Endodermal cell (in vitro differentiated cells): ENCODE measurements around the gene GOLGA1. TPM values are rescaled to one million over a fixed set of nuclear protein-coding genes. Genes with fewer than 3 reads are reported as not detected.

Experiments used
- DNase-seq: peaks from one replicate; pipeline ENCODE4 v3.0.0-alpha.2; 2017
- H3K27ac ChIP-seq: 2 replicates; pipeline ENCODE4 v1.5.1; 2013; ENCODE audit warnings: mild to moderate bottlenecking, low read depth, low read length, moderate library complexity
- H3K27me3 ChIP-seq: 2 replicates; pipeline ENCODE4 v1.6.1; 2013; ENCODE audit warnings: mild to moderate bottlenecking, low read length, moderate library complexity; ENCODE audit not compliant: insufficient read depth, control insufficient read depth, poor library complexity, severe bottlenecking
- H3K36me3 ChIP-seq: 2 replicates; pipeline ENCODE4 v1.7.0; 2013; ENCODE audit warnings: mild to moderate bottlenecking, low read length, moderate library complexity; ENCODE audit not compliant: control insufficient read depth, insufficient read depth
- H3K4me1 ChIP-seq: one replicate; pipeline ENCODE4 v1.7.0; 2013; ENCODE audit warnings: low read length; ENCODE audit not compliant: control insufficient read depth, insufficient read depth
- H3K4me3 ChIP-seq: 2 replicates; pipeline ENCODE4 v1.5.1; 2013; ENCODE audit warnings: mild to moderate bottlenecking, low read length, moderate library complexity
- H3K9ac ChIP-seq: 2 replicates; pipeline ENCODE4 v1.6.1; 2013; ENCODE audit warnings: mild to moderate bottlenecking, low read length, moderate library complexity; ENCODE audit not compliant: poor library complexity, severe bottlenecking; ENCODE audit errors: extremely low read depth
- H3K9me3 ChIP-seq: 2 replicates; pipeline ENCODE4 v1.6.1; 2013; ENCODE audit warnings: mild to moderate bottlenecking, low read length, moderate library complexity; ENCODE audit not compliant: control insufficient read depth
- H3K27ac Mint-ChIP-seq: 2 replicates; pipeline ENCODE4 v1.8.0; 2020; ENCODE audit warnings: mixed read lengths
- H3K27me3 Mint-ChIP-seq: 2 replicates; pipeline ENCODE4 v1.8.0; 2021; ENCODE audit warnings: mild to moderate bottlenecking, mixed read lengths; ENCODE audit not compliant: insufficient read depth
- H3K36me3 Mint-ChIP-seq: 2 replicates; pipeline ENCODE4 v1.8.0; 2020; ENCODE audit warnings: low read depth, mixed read lengths
- H3K4me1 Mint-ChIP-seq: 2 replicates; pipeline ENCODE4 v1.8.0; 2020; ENCODE audit warnings: mixed read lengths
- H3K4me3 Mint-ChIP-seq: 2 replicates; pipeline ENCODE4 v1.8.0; 2020; ENCODE audit warnings: mild to moderate bottlenecking, moderate library complexity, mixed read lengths
- H3K9me3 Mint-ChIP-seq: 2 replicates; pipeline ENCODE4 v1.8.0; 2020; ENCODE audit warnings: mild to moderate bottlenecking, mixed read lengths
- CTCF ChIP-seq: fragments of 200-600 bp; sonication (generic); conservative IDR thresholded peaks from 2 replicates; pipeline ENCODE4 v1.5.0; 2021; ENCODE audit warnings: antibody characterized with exemption, mild to moderate bottlenecking
- WGBS, 2 experiments: methylation state at CpG; one replicate each; pipeline versions ENCODE4 v1.1.5 to v1.1.7; 2013; ENCODE audit warnings: missing lambda C conversion rate in 2 of 2, mixed read lengths in 1 of 2; ENCODE audit not compliant: insufficient coverage in 1 of 2, insufficient read length in 1 of 2; 5-methylcytosine and 5-hydroxymethylcytosine counted together
- long read RNA-seq, 4 experiments: library from polyadenylated mRNA in 2 of 4; library from RNA in 1 of 4; library from capped mRNA in 1 of 4; stranded (forward) in 3 of 4; unstranded in 1 of 4; transcript quantifications; one replicate each; pipeline ENCODE4 v2.0.0, GENCODE V29; 2020 to 2021; ENCODE audit warnings: inconsistent platforms in 1 of 4
- polyA plus RNA-seq, 2 experiments: library from polyadenylated mRNA; stranded (reverse); fragments of 50-300 nt; gene quantifications; one replicate each; pipeline ENCODE4 v1.2.3, GENCODE V29; 2013
- total RNA-seq, 2 donors: library from RNA; stranded (reverse); fragmentation: NEBNext Ultra II Directional in 1 of 2; extraction: Animal tissue kit (Norgen Biotek cat#: 25700) in 1 of 2; gene quantifications; 2 replicates in 1 of 2; 3 replicates in 1 of 2; pipeline ENCODE4 v1.2.1, GENCODE V29; 2021

Gene GOLGA1
- 10 to 100 TPM in 1 of 2 donors, 1 to 10 TPM in 1; 8.8 to 13.2 TPM for total RNA-seq
- 12.6 TPM for polyA plus RNA-seq (2013, experiment 1 of 2)
- 10.6 TPM for polyA plus RNA-seq (2013, experiment 2 of 2)
- long read RNA-seq, experiment 1, partial matches to known transcripts = 1 of 4 reads
- long read RNA-seq, experiment 1, other reads (novel, unspliced or antisense) = 3 of 4 reads
- long read RNA-seq, experiment 2, full-length matches to known transcripts = 9 of 29 reads
- long read RNA-seq, experiment 2, partial matches to known transcripts = 5 of 29 reads
- long read RNA-seq, experiment 2, other reads (novel, unspliced or antisense) = 15 of 29 reads
- long read RNA-seq, experiment 3, full-length matches to known transcripts = 4 of 14 reads
- long read RNA-seq, experiment 3, partial matches to known transcripts = 4 of 14 reads
- long read RNA-seq, experiment 3, other reads (novel, unspliced or antisense) = 6 of 14 reads
- long read RNA-seq, experiment 4, partial matches to known transcripts = 3 of 5 reads
- long read RNA-seq, experiment 4, other reads (novel, unspliced or antisense) = 2 of 5 reads

GRCh38 chr9:124940894-124941678, at the start of gene GOLGA1:
TSS of gene GOLGA1 (minus strand) at chr9:124941083. CDS start at chr9:124938711, 2,372 bp downstream.
- 0% methylated on average over 18 to 70 of the region's 70 CpGs for WGBS, 2 experiments
- peak within 1 kb of the TSS; percentile 90 for H3K27ac Mint-ChIP-seq
- H3K36me3 Mint-ChIP-seq = peaks cover 6% of the 10 kb centered on the region
- TF ChIP-seq CTCF = no peak
- no peaks in the 10 kb centered on the region for H3K27me3 ChIP-seq
- peak within 1 kb of the TSS; percentile 88 for H3K9ac ChIP-seq
- H3K27ac ChIP-seq = peak within 1 kb of the TSS; percentile 89
- H3K4me3 Mint-ChIP-seq = peak within 1 kb of the TSS; percentile 83
- H3K27me3 Mint-ChIP-seq = no peaks in the 10 kb centered on the region
- no peaks in the 10 kb centered on the region for H3K9me3 ChIP-seq
- H3K4me3 ChIP-seq = peak within 1 kb of the TSS; percentile 89
- H3K4me1 ChIP-seq = no peaks in the 10 kb centered on the region
- DNase-seq = peak; percentile 99
- H3K4me1 Mint-ChIP-seq = peaks cover 14% of the 10 kb centered on the region
- peaks cover 9% of the 10 kb centered on the region for H3K36me3 ChIP-seq
- H3K9me3 Mint-ChIP-seq = no peaks in the 10 kb centered on the region

- Mint-ChIP-seq H3K27me3 (no peaks in the 10 kb centered on the region), H3K36me3 (peaks cover 29% of the 10 kb centered on the region), H3K9me3 (no peaks in the 10 kb centered on the region), H3K4me3 (no peak overlapping the region), H3K4me1 (peaks cover 8% of the 10 kb centered on the region), H3K27ac (no peak overlapping the region)
- WGBS, 2 experiments = 94% methylated on average over 1 of the region's 1 CpG; no CpG with 5 or more reads in 1 of the 2 experiments
- Histone ChIP-seq H3K9me3 (no peaks in the 10 kb centered on the region), H3K36me3 (peaks cover 7% of the 10 kb centered on the region), H3K4me1 (no peaks in the 10 kb centered on the region), H3K27me3 (no peaks in the 10 kb centered on the region), H3K27ac (no peak overlapping the region), H3K4me3 (no peak overlapping the region), H3K9ac (no peak overlapping the region)
- DNase-seq = no peak
- no peak for TF ChIP-seq CTCF
Measured at GRCh38 chr9:124983698-124984097, 42.8 kb upstream of the GOLGA1 start.

GRCh38 chr9:124980431-124980830, 39.5 kb upstream of the GOLGA1 start:
- H3K4me3 ChIP-seq = no peak overlapping the region
- no peaks in the 10 kb centered on the region for H3K27me3 ChIP-seq
- Mint-ChIP-seq H3K27ac (no peak overlapping the region), H3K9me3 (no peaks in the 10 kb centered on the region), H3K36me3 (peaks cover 19% of the 10 kb centered on the region), H3K4me1 (peaks cover 12% of the 10 kb centered on the region), H3K27me3 (no peaks in the 10 kb centered on the region), H3K4me3 (no peak overlapping the region)
- TF ChIP-seq CTCF = no peak
- WGBS, 2 experiments = 93 to 100% methylated on average over 2 to 4 of the region's 4 CpGs
- no peaks in the 10 kb centered on the region for H3K9me3 ChIP-seq
- H3K9ac ChIP-seq = no peak overlapping the region
- no peak overlapping the region for H3K27ac ChIP-seq
- no peak for DNase-seq
- peaks cover 7% of the 10 kb centered on the region for H3K36me3 ChIP-seq
- H3K4me1 ChIP-seq = peaks cover 4% of the 10 kb centered on the region
